Ascending aorta (tissue), 2 donors: ENCODE measurements around the gene TXNL4A. TPM values are rescaled to one million over a fixed set of nuclear protein-coding genes. Genes with fewer than 3 reads are reported as not detected.

Experiments
- DNase-seq, 2 donors: peaks; one replicate each; pipeline ENCODE4 v3.0.0-alpha.2; 2019; ENCODE audit warnings: low spot score in 2 of 2
- H3K27ac ChIP-seq, 2 donors: fragments of 200-600 bp; sonication (generic); one replicate each; pipeline ENCODE4 v1.5.1; 2016 to 2017; ENCODE audit warnings: mild to moderate bottlenecking in 1 of 2
- H3K27me3 ChIP-seq: fragments of 200-600 bp; sonication (generic); one replicate; pipeline ENCODE4 v1.5.1; 2017
- H3K36me3 ChIP-seq, 2 donors: fragments of 200-600 bp; sonication (generic); one replicate each; pipeline ENCODE4 v1.5.1; 2016
- H3K4me1 ChIP-seq, 2 donors: fragments of 200-600 bp; sonication (generic); one replicate each; pipeline ENCODE4 v1.5.1; 2016 to 2017; ENCODE audit warnings: mild to moderate bottlenecking in 1 of 2
- H3K4me3 ChIP-seq, 2 donors: fragments of 200-600 bp; sonication (generic); one replicate each; pipeline ENCODE4 v1.5.1; 2016 to 2017; ENCODE audit warnings: mild to moderate bottlenecking in 1 of 2
- H3K9me3 ChIP-seq, 2 donors: fragments of 200-600 bp; sonication (generic); one replicate each; pipeline ENCODE4 v1.5.1; 2016
- intact Hi-C: fragments of 100-400 bp; cut with DNase I; formaldehyde crosslinking; loops from one replicate; pipeline ENCODE4 v1.15.1; 2023
- total RNA-seq: library from RNA; depleted of rRNA; stranded (reverse); fragments of >200 nt; gene quantifications from one replicate; pipeline ENCODE4 v1.1.0, GENCODE V29; 2016
- TF ChIP-seq, protein P1 (sequence below), 3 experiments: fragments of 200-600 bp in 2 of 3; fragments of 450-650 bp in 1 of 3; sonication (generic) in 2 of 3; IDR thresholded peaks; one replicate each; pipeline ENCODE4 v1.5.1; 2016 to 2019; ENCODE audit warnings: antibody characterized with exemption in 3 of 3, mild to moderate bottlenecking in 1 of 3, moderate library complexity in 1 of 3

TXNL4A gene
- total RNA-seq, 1 donor from 2014 or later, result 16.5 TPM

DNA sequence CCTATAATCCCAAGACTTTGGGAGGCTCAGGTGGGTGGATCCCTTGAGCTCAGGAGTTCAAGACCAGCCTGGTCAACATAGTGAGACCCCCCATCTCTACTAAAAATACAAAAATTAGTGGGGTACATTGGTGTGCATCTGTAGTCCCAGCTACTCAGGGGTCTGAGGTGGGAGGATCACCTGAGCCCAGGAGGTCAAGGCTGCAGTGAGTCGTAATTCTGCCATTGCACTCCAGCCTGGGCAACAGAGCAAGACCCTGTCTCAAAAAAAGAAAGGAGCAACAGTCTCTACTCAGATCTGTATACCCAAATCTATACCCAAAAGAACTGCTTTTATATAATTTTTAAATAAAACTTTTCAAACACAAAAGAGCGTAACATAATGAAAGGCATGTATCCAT, 29.4 kb downstream of the TXNL4A start:
- no peak for DNase-seq
- no peak overlapping the region for H3K4me3 ChIP-seq
- H3K27ac ChIP-seq, result no peak overlapping the region
- no peaks in the 10 kb centered on the region for H3K9me3 ChIP-seq
- TF ChIP-seq, protein P1, sequence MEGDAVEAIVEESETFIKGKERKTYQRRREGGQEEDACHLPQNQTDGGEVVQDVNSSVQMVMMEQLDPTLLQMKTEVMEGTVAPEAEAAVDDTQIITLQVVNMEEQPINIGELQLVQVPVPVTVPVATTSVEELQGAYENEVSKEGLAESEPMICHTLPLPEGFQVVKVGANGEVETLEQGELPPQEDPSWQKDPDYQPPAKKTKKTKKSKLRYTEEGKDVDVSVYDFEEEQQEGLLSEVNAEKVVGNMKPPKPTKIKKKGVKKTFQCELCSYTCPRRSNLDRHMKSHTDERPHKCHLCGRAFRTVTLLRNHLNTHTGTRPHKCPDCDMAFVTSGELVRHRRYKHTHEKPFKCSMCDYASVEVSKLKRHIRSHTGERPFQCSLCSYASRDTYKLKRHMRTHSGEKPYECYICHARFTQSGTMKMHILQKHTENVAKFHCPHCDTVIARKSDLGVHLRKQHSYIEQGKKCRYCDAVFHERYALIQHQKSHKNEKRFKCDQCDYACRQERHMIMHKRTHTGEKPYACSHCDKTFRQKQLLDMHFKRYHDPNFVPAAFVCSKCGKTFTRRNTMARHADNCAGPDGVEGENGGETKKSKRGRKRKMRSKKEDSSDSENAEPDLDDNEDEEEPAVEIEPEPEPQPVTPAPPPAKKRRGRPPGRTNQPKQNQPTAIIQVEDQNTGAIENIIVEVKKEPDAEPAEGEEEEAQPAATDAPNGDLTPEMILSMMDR (IDR thresholded peaks at IDR 0.05), result no peak
- intact Hi-C loops, result loop anchor here (10.0 kb wide), 1 partner anchor 894 kb away; the partner anchor contains the start of gene ATP9B
- peaks cover 0 to under 1% of the 10 kb centered on the region in 2 donors for H3K4me1 ChIP-seq
- H3K36me3 ChIP-seq, result no peaks in the 10 kb centered on the region
- no peaks in the 10 kb centered on the region for H3K27me3 ChIP-seq

DNA sequence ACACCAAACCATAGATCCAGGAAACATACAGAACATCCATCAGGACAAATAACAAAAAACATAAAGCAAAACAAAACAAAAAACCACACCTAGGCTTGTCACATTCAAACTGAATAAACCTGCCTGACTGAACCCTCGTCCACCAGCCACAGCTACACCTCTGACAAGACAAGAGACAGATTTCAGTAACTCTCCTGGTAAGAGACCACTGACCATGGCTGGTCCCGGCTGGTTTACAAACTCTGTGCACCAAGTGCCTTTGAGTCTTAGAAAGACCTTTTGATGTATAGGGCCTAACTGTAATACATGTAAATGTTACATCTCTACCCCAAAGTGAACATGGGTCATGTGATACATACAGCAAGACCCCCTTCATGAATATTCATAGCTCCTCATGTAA, 32.1 kb downstream of the TXNL4A start:
- intact Hi-C loops, result loop anchor here (10.0 kb wide), 1 partner anchor 891 kb away; the partner anchor contains the start of gene ATP9B

DNA sequence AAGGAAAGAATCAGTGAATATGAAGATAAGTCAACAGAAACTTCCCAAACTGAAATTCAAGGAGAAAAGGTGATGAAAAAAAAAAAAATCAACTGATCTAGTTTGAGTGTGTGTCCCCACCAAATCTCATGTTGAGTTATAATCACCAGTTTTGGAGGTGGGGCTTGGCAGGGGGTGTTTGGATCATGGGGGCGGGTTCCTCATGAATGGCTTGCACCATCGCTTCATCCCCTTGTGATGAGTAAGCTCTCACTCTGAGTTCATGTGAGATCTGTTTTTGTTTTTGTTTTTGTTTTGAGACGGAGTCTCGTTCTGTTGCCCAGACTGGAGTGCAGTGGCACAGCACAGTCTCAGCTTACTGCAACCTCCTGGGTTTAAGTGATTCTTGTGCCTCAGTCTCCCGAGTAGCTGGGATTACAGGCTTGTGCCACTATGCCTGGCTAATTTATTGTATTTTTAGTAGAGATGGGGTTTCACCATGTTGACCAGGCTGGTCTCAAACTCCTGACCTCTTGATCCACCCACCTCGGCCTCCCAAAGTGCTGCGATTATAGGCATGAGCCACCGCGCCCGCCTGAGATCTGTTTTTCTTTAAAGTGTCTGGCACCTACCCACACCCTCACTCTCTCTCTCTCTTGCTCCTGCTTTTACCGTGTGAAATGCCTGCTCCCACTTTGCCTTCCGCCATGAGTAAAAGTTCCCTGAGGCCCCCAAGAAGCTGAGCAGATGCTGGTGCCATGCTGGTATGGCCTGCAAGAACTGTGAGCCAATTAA, 32.9 kb downstream of the TXNL4A start:
- no peaks in the 10 kb centered on the region for H3K9me3 ChIP-seq
- no peak overlapping the region for H3K27ac ChIP-seq
- H3K4me3 ChIP-seq, result no peak overlapping the region
- intact Hi-C loops, result loop anchor here (10.0 kb wide), 1 partner anchor 891 kb away; the partner anchor contains the start of gene ATP9B
- TF ChIP-seq, protein P1 (IDR thresholded peaks at IDR 0.05), result no peak
- peak in 1 of 2 donors; percentile 12 for DNase-seq
- H3K4me1 ChIP-seq, result peaks cover 0 to 4% of the 10 kb centered on the region in 2 donors
- no peaks in the 10 kb centered on the region for H3K27me3 ChIP-seq
- no peaks in the 10 kb centered on the region for H3K36me3 ChIP-seq

More for the DNA sequence above, 32.1 kb downstream of the TXNL4A start:
- no peak overlapping the region for H3K4me3 ChIP-seq
- DNase-seq, result no peak
- no peak overlapping the region for H3K27ac ChIP-seq
- H3K4me1 ChIP-seq, result peaks cover 0 to 3% of the 10 kb centered on the region in 2 donors
- no peaks in the 10 kb centered on the region for H3K27me3 ChIP-seq
- TF ChIP-seq, protein P1 (IDR thresholded peaks at IDR 0.05), result no peak
- H3K9me3 ChIP-seq, result no peaks in the 10 kb centered on the region
- H3K36me3 ChIP-seq, result no peaks in the 10 kb centered on the region

DNA sequence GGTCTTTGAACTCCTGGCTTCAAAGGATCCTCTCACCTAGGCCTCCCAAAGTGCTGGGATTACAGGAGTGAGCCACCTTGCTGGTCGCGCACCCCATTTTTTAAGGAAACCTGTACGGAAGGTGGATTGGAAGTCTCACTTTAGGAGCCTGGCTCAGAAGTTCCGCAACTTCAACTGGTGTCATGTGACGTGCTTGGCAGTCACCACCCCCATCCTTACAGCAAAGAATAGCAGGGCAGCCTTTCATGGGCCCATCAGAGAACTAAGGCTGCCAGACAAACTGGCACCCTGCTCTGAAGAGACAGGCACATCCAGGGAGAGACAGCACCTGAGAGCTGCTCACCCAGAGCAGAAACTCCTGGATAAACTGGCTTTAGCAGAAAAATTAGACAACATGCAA, 33.6 kb downstream of the TXNL4A start:
- no peaks in the 10 kb centered on the region for H3K9me3 ChIP-seq
- H3K27me3 ChIP-seq, result no peaks in the 10 kb centered on the region
- peak in 1 of 2 donors; percentile 50 for DNase-seq
- intact Hi-C loops, result loop anchor here (5.0 to 10.0 kb wide), 2 partner anchors 272 to 890 kb away; partner anchors contain the start of gene ATP9B
- TF ChIP-seq, protein P1 (IDR thresholded peaks at IDR 0.05), result no peak
- no peak overlapping the region for H3K27ac ChIP-seq
- H3K36me3 ChIP-seq, result no peaks in the 10 kb centered on the region
- H3K4me3 ChIP-seq, result no peak overlapping the region
- peaks cover 6 to 11% of the 10 kb centered on the region in 2 donors for H3K4me1 ChIP-seq

DNA sequence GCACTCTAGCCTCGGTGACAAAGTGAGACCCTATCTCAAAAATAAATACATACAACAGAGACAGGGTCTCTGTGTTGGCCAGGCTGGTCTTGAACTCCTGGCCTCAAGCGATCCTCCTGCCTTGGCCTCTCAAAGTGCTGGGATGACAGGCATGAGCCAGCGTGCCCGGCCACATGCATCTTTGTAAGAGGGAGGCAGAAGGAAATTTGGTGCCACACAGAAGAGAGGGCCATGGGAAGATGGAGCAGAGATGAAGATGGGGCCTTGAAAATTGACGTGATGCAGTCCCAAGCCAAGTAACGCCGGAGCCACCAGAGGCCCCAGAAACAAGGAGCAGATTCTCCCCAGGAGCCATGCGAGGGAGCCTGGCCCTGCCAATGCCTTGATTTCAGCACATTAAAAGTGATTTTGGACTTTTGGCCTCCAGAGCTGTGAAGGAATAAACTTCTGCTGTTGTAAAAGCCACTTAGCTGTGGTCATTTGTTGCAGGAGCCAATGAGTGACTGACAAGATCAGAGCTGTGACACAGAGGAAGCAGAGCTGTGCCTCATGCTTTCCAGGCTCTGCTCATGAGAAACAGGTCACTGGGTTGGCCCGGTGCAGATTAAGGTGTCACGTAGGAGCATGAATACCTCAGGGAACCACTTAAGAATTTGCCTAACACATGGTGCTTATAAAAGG, 34.3 kb downstream of the TXNL4A start:
- Histone ChIP-seq H3K9me3 (no peaks in the 10 kb centered on the region), H3K4me3 (no peak overlapping the region), H3K36me3 (no peaks in the 10 kb centered on the region), H3K4me1 (peaks cover 11 to 17% of the 10 kb centered on the region in 2 donors), H3K27me3 (no peaks in the 10 kb centered on the region), H3K27ac (no peak overlapping the region)
- intact Hi-C loops, result loop anchor here (2.0 to 10.0 kb wide), 3 partner anchors 149 to 889 kb away; partner anchors contain the start of gene ATP9B
- no peak for DNase-seq
- TF ChIP-seq, protein P1 (IDR thresholded peaks at IDR 0.05), result no peak
